Mucosa of stomach (tissue), 1 donor: Measurements from ENCODE around the gene SLFNL1.

ENCODE experiments used
- H3K27me3 ChIP-seq: one replicate; pipeline ENCODE4 v1.7.0; 2013; ENCODE audit warnings: mild to moderate bottlenecking, low read length; ENCODE audit not compliant: control insufficient read depth, insufficient read depth
- H3K36me3 ChIP-seq: one replicate; pipeline ENCODE4 v1.7.0; 2013; ENCODE audit warnings: low read length; ENCODE audit not compliant: control insufficient read depth, insufficient read depth
- H3K4me1 ChIP-seq: one replicate; pipeline ENCODE4 v1.7.0; 2013; ENCODE audit warnings: mild to moderate bottlenecking, low read length; ENCODE audit not compliant: control insufficient read depth, insufficient read depth
- H3K4me3 ChIP-seq: one replicate; pipeline ENCODE4 v1.7.0; 2013; ENCODE audit warnings: low read length
- H3K9ac ChIP-seq: one replicate; pipeline ENCODE4 v1.7.0; 2013; ENCODE audit warnings: mild to moderate bottlenecking, low read length, moderate library complexity
- H3K9me3 ChIP-seq: one replicate; pipeline ENCODE4 v1.7.0; 2013; ENCODE audit warnings: mild to moderate bottlenecking, low read length, moderate library complexity; ENCODE audit not compliant: control insufficient read depth
- donor health status: Pancreatic carcinoma.

The SLFNL1 gene

GRCh38 chr1:40983286-40983685 is 38.2 kb downstream of the SLFNL1 start:
- Histone ChIP-seq H3K4me3 (no peak overlapping the region), H3K4me1 (peaks cover 15% of the 10 kb centered on the region), H3K27me3 (no peaks in the 10 kb centered on the region), H3K9ac (no peak overlapping the region), H3K9me3 (no peaks in the 10 kb centered on the region), H3K36me3 (no peaks in the 10 kb centered on the region)

- no peak overlapping the region for H3K9ac ChIP-seq
- H3K9me3 ChIP-seq: no peaks in the 10 kb centered on the region
- no peaks in the 10 kb centered on the region for H3K36me3 ChIP-seq
- no peak overlapping the region for H3K4me3 ChIP-seq
- H3K27me3 ChIP-seq: no peaks in the 10 kb centered on the region
- H3K4me1 ChIP-seq: peaks cover 15% of the 10 kb centered on the region
These were observed 38.8 kb downstream of the SLFNL1 start for GRCh38 chr1:40982721-40983120.

GRCh38 chr1:40981691-40982448 is 39.7 kb downstream of the SLFNL1 start:
- Histone ChIP-seq H3K4me1 (peaks cover 15% of the 10 kb centered on the region), H3K36me3 (no peaks in the 10 kb centered on the region), H3K27me3 (no peaks in the 10 kb centered on the region), H3K4me3 (no peak overlapping the region), H3K9me3 (no peaks in the 10 kb centered on the region), H3K9ac (no peak overlapping the region)

- no peaks in the 10 kb centered on the region for H3K36me3 ChIP-seq
- peaks cover 15% of the 10 kb centered on the region for H3K4me1 ChIP-seq
- H3K4me3 ChIP-seq: peak overlapping the region; percentile 52
- peak overlapping the region; percentile 58 for H3K9ac ChIP-seq
- H3K9me3 ChIP-seq: no peaks in the 10 kb centered on the region
- H3K27me3 ChIP-seq: no peaks in the 10 kb centered on the region
These were observed 40.9 kb downstream of the SLFNL1 start for GRCh38 chr1:40980453-40981121.

GRCh38 chr1:40980068-40980452 is 41.5 kb downstream of the SLFNL1 start:
- H3K9me3 ChIP-seq: no peaks in the 10 kb centered on the region
- no peaks in the 10 kb centered on the region for H3K27me3 ChIP-seq
- H3K36me3 ChIP-seq: no peaks in the 10 kb centered on the region
- H3K4me3 ChIP-seq: peak overlapping the region; percentile 52
- peaks cover 15% of the 10 kb centered on the region for H3K4me1 ChIP-seq
- peak overlapping the region; percentile 58 for H3K9ac ChIP-seq

GRCh38 chr1:40979241-40980067 is 42.1 kb downstream of the SLFNL1 start, which contains the start of gene CTPS1:
CTPS1 (plus strand) TSS chr1:40979696; CDS start chr1:40983291, 3,595 bp downstream.
- peak within 1 kb of the TSS; percentile 77 for H3K4me3 ChIP-seq
- H3K9ac ChIP-seq: peak within 1 kb of the TSS; percentile 78
- H3K9me3 ChIP-seq: no peaks in the 10 kb centered on the region
- no peaks in the 10 kb centered on the region for H3K27me3 ChIP-seq
- H3K36me3 ChIP-seq: no peaks in the 10 kb centered on the region
- H3K4me1 ChIP-seq: peaks cover 15% of the 10 kb centered on the region

- Histone ChIP-seq H3K9ac (peak overlapping the region; percentile 78), H3K4me1 (peaks cover 15% of the 10 kb centered on the region), H3K27me3 (no peaks in the 10 kb centered on the region), H3K9me3 (no peaks in the 10 kb centered on the region), H3K36me3 (no peaks in the 10 kb centered on the region), H3K4me3 (peak overlapping the region; percentile 77)
These were observed 42.7 kb downstream of the SLFNL1 start for GRCh38 chr1:40978886-40979240.

GRCh38 chr1:40977716-40978115 is 43.8 kb downstream of the SLFNL1 start:
- H3K36me3 ChIP-seq: no peaks in the 10 kb centered on the region
- no peak overlapping the region for H3K4me3 ChIP-seq
- H3K9me3 ChIP-seq: no peaks in the 10 kb centered on the region
- no peak overlapping the region for H3K9ac ChIP-seq
- H3K27me3 ChIP-seq: no peaks in the 10 kb centered on the region
- peaks cover 15% of the 10 kb centered on the region for H3K4me1 ChIP-seq

GRCh38 chr1:40976952-40977690 is 44.4 kb downstream of the SLFNL1 start:
- H3K36me3 ChIP-seq: no peaks in the 10 kb centered on the region
- no peak overlapping the region for H3K4me3 ChIP-seq
- no peaks in the 10 kb centered on the region for H3K27me3 ChIP-seq
- peaks cover 15% of the 10 kb centered on the region for H3K4me1 ChIP-seq
- no peak overlapping the region for H3K9ac ChIP-seq
- H3K9me3 ChIP-seq: no peaks in the 10 kb centered on the region

GRCh38 chr1:40974945-40975344 is 46.6 kb downstream of the SLFNL1 start:
- no peak overlapping the region for H3K9ac ChIP-seq
- H3K27me3 ChIP-seq: no peaks in the 10 kb centered on the region
- H3K36me3 ChIP-seq: no peaks in the 10 kb centered on the region
- H3K4me1 ChIP-seq: peaks cover 6% of the 10 kb centered on the region
- H3K9me3 ChIP-seq: no peaks in the 10 kb centered on the region
- no peak overlapping the region for H3K4me3 ChIP-seq

GRCh38 chr1:40973912-40974311 is 47.6 kb downstream of the SLFNL1 start:
- no peak overlapping the region for H3K9ac ChIP-seq
- no peak overlapping the region for H3K4me3 ChIP-seq
- H3K36me3 ChIP-seq: no peaks in the 10 kb centered on the region
- H3K27me3 ChIP-seq: no peaks in the 10 kb centered on the region
- H3K9me3 ChIP-seq: no peaks in the 10 kb centered on the region
- H3K4me1 ChIP-seq: peaks cover 2% of the 10 kb centered on the region
